Measurements from ENCODE around the gene P2RY8.
"Not testable (repeated sequence)": the region's sequence is repeated elsewhere in the genome, so short reads cannot be mapped to it uniquely, and the experiment has no call there.

P2RY8 gene

GRCh38 chrX:1444561-1445500 lies 92.2 kb downstream of the P2RY8 start:
- DNase-seq (ENCODE audit: low read depth in 2 of 2), result no peak

- DNase-seq (ENCODE audit: low read depth in 2 of 2), result no peak
Observed at GRCh38 chrX:1443496-1444075, 93.4 kb downstream of the P2RY8 start.

GRCh38 chrX:1442724-1443367 lies 94.1 kb downstream of the P2RY8 start:
- DNase-seq (ENCODE audit: low read depth in 2 of 2), result no peak

GRCh38 chrX:1442016-1442665 lies 94.8 kb downstream of the P2RY8 start:
- DNase-seq (ENCODE audit: low read depth in 2 of 2), result no peak

GRCh38 chrX:1440506-1440905 lies 96.5 kb downstream of the P2RY8 start:
- DNase-seq (ENCODE audit: low read depth in 2 of 2), result no peak

GRCh38 chrX:1435241-1435895 lies 101.6 kb downstream of the P2RY8 start:
- no peak for DNase-seq (ENCODE audit: low read depth in 2 of 2)

GRCh38 chrX:1434871-1435240 lies 102.1 kb downstream of the P2RY8 start:
- DNase-seq (ENCODE audit: low read depth in 2 of 2), result no peak

- no peak for DNase-seq (ENCODE audit: low read depth in 2 of 2)
Observed at GRCh38 chrX:1433646-1434357, 103.2 kb downstream of the P2RY8 start.

GRCh38 chrX:1430451-1430850 lies 106.5 kb downstream of the P2RY8 start:
- no peak for DNase-seq (ENCODE audit: low read depth in 2 of 2)

- no peak for DNase-seq (ENCODE audit: low read depth in 2 of 2)
Observed at GRCh38 chrX:1427756-1428155, 109.2 kb downstream of the P2RY8 start.

GRCh38 chrX:1426321-1426720 lies 110.7 kb downstream of the P2RY8 start:
- DNase-seq (ENCODE audit: low read depth in 2 of 2), result not testable (repeated sequence)

- DNase-seq (ENCODE audit: low read depth in 2 of 2), result no peak
Observed at GRCh38 chrX:1425381-1425780, 111.6 kb downstream of the P2RY8 start.

- no peak for DNase-seq (ENCODE audit: low read depth in 2 of 2)
Observed at GRCh38 chrX:1424147-1424851, 112.7 kb downstream of the P2RY8 start.

- DNase-seq (ENCODE audit: low read depth in 2 of 2), result no peak
Observed at GRCh38 chrX:1423215-1423614, 113.8 kb downstream of the P2RY8 start.

- no peak for DNase-seq (ENCODE audit: low read depth in 2 of 2)
Observed at GRCh38 chrX:1422135-1422465, 114.9 kb downstream of the P2RY8 start.

- no peak for DNase-seq (ENCODE audit: low read depth in 2 of 2)
Observed at GRCh38 chrX:1421433-1422134, 115.4 kb downstream of the P2RY8 start.

GRCh38 chrX:1420371-1420770 lies 116.6 kb downstream of the P2RY8 start:
- DNase-seq (ENCODE audit: low read depth in 2 of 2), result no peak

GRCh38 chrX:1419545-1420355 lies 117.2 kb downstream of the P2RY8 start:
- no peak for DNase-seq (ENCODE audit: low read depth in 2 of 2)

GRCh38 chrX:1418901-1419544 lies 118.0 kb downstream of the P2RY8 start:
- DNase-seq (ENCODE audit: low read depth in 2 of 2), result no peak
